Mucosa of descending colon (tissue), 3 donors: Measurements from ENCODE around the gene RUBCN. TPM values are rescaled to one million over a fixed set of nuclear protein-coding genes. Genes with fewer than 3 reads are reported as not detected.
A peak's percentile ranks its signal among the peaks of the same experiment; 100 is the strongest.

Source experiments
- ATAC-seq: fragments of 200-7000 bp; cut with Tn5 transposase; one replicate; pipeline ENCODE4 v1.9.1; 2020; ENCODE audit warnings: mild to moderate bottlenecking, moderate library complexity
- DNase-seq, 3 donors: peaks; one replicate each; pipeline ENCODE4 v3.0.0-alpha.2; 2020
- H3K36me3 ChIP-seq: fragments of 200-600 bp; one replicate; pipeline ENCODE4 v1.8.0; 2021; ENCODE audit warnings: low read depth, mild to moderate bottlenecking
- H3K4me1 ChIP-seq: fragments of 200-600 bp; one replicate; pipeline ENCODE4 v1.8.0; 2021; ENCODE audit warnings: low read depth, mild to moderate bottlenecking
- H3K4me3 ChIP-seq: fragments of 200-600 bp; one replicate; pipeline ENCODE4 v1.8.0; 2021; ENCODE audit warnings: mild to moderate bottlenecking
- H3K9me3 ChIP-seq: fragments of 200-600 bp; one replicate; pipeline ENCODE4 v1.8.0; 2021; ENCODE audit warnings: mild to moderate bottlenecking
- CTCF ChIP-seq: fragments of 200-600 bp; IDR thresholded peaks from one replicate; pipeline ENCODE4 v1.8.0; 2022; ENCODE audit warnings: antibody characterized with exemption, mild to moderate bottlenecking
- intact Hi-C, 2 donors: fragments of 100-400 bp; cut with DNase I in 1 of 2; cut with micrococcal nuclease in 1 of 2; formaldehyde crosslinking; loops; one replicate each; pipeline versions ENCODE4 v1.11.0 to v1.11.1; 2022; cut with DNase I, micrococcal nuclease
- long read RNA-seq, 2 donors: library from polyadenylated mRNA; unstranded; transcript quantifications; one replicate each; pipeline ENCODE4 v2.0.0, GENCODE V29; 2019 to 2021
- total RNA-seq, 3 donors: library from RNA; stranded (reverse); fragmentation: NEBNext Ultra II Directional in 2 of 3; extraction: Animal tissue kit (Norgen Biotek cat#: 25700) in 2 of 3; gene quantifications; one replicate each; pipeline versions ENCODE4 v1.2.1 to v1.2.4, GENCODE V29; 2021 to 2023
- donor health status: DM: no; HTN: no; CAD: no; lungs with moderate emphysema.
- donor health status: DM: no; HTN: no; CAD: no.
- donor health status: DM: no; HTN: yes; CAD: no.

Gene RUBCN
- total RNA-seq: 10 to 100 TPM; 18.8 to 27.6 (median 23.5) TPM
- long read RNA-seq, donor 1, partial matches to known transcripts: 0 of 2 reads
- long read RNA-seq, donor 1, other reads (novel, unspliced or antisense): 2 of 2 reads
- long read RNA-seq, donor 2, partial matches to known transcripts: 0 of 3 reads
- long read RNA-seq, donor 2, other reads (novel, unspliced or antisense): 2 of 3 reads

GRCh38 chr3:197736491-197737318 is at the start of gene RUBCN:
Gene RUBCN (minus strand): TSS chr3:197736904. CDS start chr3:197736719, 185 bp downstream.
- Histone ChIP-seq H3K36me3 (no peaks in the 10 kb centered on the region), H3K4me1 (peaks cover 9% of the 10 kb centered on the region), H3K4me3 (peak within 1 kb of the TSS; percentile 87), H3K9me3 (no peaks in the 10 kb centered on the region)
- ATAC-seq: peak; percentile 98
- DNase-seq: peak; percentile 94 to 98 (median 96)
- intact Hi-C loops: no loop called here
- TF ChIP-seq CTCF: no peak

DNA sequence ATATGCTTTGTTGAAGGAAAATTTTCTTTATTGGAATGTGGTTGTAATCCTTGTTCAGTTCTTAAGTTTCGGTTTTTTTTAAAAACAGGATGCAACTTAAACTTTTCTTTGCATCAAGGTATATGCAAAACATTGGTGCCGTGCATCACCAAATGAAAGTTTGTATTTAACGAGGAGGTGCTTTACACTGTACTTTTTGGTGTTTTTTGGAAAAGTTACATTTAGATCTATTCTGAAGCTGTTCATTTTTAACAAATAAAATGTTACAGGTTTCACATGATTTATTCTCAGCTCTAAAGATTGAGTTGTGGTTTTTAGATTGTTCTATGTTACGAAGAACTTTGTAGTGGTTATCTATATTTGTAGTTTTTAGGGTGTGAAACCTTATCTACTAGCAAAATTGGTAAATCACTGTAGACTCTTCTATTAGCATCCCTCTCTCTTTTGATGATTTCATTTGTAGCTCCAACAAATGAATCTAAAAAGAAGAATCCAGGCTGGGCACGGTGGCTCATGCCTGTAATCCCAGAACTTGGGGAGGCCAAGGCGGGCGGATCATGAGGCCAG is 47.4 kb upstream of the RUBCN start:
- no peaks in the 10 kb centered on the region for H3K4me1 ChIP-seq
- intact Hi-C loops: no loop called here
- H3K4me3 ChIP-seq: no peak overlapping the region
- no peak for DNase-seq
- H3K36me3 ChIP-seq: no peaks in the 10 kb centered on the region
- H3K9me3 ChIP-seq: no peaks in the 10 kb centered on the region
- TF ChIP-seq CTCF: no peak
- ATAC-seq: no peak

GRCh38 chr3:197782230-197782629 is 45.5 kb upstream of the RUBCN start:
- H3K9me3 ChIP-seq: no peaks in the 10 kb centered on the region
- TF ChIP-seq CTCF: no peak
- ATAC-seq: no peak
- H3K4me1 ChIP-seq: no peaks in the 10 kb centered on the region
- peaks cover 7% of the 10 kb centered on the region for H3K36me3 ChIP-seq
- no peak overlapping the region for H3K4me3 ChIP-seq
- intact Hi-C loops: no loop called here
- no peak for DNase-seq

- DNase-seq: no peak
- no peak for TF ChIP-seq CTCF
- no peaks in the 10 kb centered on the region for H3K4me1 ChIP-seq
- H3K4me3 ChIP-seq: no peak overlapping the region
- no peaks in the 10 kb centered on the region for H3K9me3 ChIP-seq
- peaks cover 15% of the 10 kb centered on the region for H3K36me3 ChIP-seq
- ATAC-seq: no peak
- intact Hi-C loops: no loop called here
Observed at GRCh38 chr3:197775317-197775716, 38.6 kb upstream of the RUBCN start.

- TF ChIP-seq CTCF: no peak
- intact Hi-C loops: no loop called here
- peaks cover 2% of the 10 kb centered on the region for H3K36me3 ChIP-seq
- H3K4me3 ChIP-seq: no peak overlapping the region
- no peaks in the 10 kb centered on the region for H3K9me3 ChIP-seq
- no peaks in the 10 kb centered on the region for H3K4me1 ChIP-seq
- ATAC-seq: no peak
- no peak for DNase-seq
Observed at GRCh38 chr3:197761784-197762183, 25.1 kb upstream of the RUBCN start.
